PC-9 (cell line): ENCODE results near the gene TRAM2.

ENCODE experiments used
- CTCF ChIP-seq: fragments of 200-600 bp; sonication (generic); conservative IDR thresholded peaks from 2 replicates; pipeline ENCODE4 v1.6.1; 2017; ENCODE audit warnings: mixed run types, antibody characterized with exemption, mild to moderate bottlenecking, moderate library complexity
- EZH2 ChIP-seq: fragments of 200-600 bp; sonication (generic); IDR thresholded peaks from 2 replicates; pipeline ENCODE4 v1.8.0; 2017; ENCODE audit warnings: antibody characterized with exemption, low read depth

- TF ChIP-seq EZH2 (no peak), CTCF (no peak)
Measured at GRCh38 chr6:52553158-52553557, 23.7 kb downstream of the TRAM2 start.
